Adrenal gland (tissue), 5 donors: Measurements from ENCODE around the gene TBXAS1.

ENCODE experiments used
- CTCF ChIP-seq, 6 experiments: fragments of 450-650 bp in 4 of 6; fragments of 200-600 bp in 2 of 6; sonication (generic) in 1 of 6; IDR thresholded peaks; 1 replicate in 5 of 6; 2 replicates in 1 of 6; pipeline versions ENCODE4 v1.5.1 to v1.8.0; 2016 to 2021; ENCODE audit warnings: antibody characterized with exemption in 6 of 6, mild to moderate bottlenecking in 2 of 6, moderate library complexity in 1 of 6
- POLR2A ChIP-seq, 2 donors: fragments of 450-650 bp; IDR thresholded peaks; one replicate each; pipeline ENCODE4 v1.6.1; 2017; ENCODE audit warnings: antibody characterized with exemption in 2 of 2, mild to moderate bottlenecking in 2 of 2, moderate library complexity in 1 of 2
- donor health status: DM: no; HTN: no; CAD: no.

DNA sequence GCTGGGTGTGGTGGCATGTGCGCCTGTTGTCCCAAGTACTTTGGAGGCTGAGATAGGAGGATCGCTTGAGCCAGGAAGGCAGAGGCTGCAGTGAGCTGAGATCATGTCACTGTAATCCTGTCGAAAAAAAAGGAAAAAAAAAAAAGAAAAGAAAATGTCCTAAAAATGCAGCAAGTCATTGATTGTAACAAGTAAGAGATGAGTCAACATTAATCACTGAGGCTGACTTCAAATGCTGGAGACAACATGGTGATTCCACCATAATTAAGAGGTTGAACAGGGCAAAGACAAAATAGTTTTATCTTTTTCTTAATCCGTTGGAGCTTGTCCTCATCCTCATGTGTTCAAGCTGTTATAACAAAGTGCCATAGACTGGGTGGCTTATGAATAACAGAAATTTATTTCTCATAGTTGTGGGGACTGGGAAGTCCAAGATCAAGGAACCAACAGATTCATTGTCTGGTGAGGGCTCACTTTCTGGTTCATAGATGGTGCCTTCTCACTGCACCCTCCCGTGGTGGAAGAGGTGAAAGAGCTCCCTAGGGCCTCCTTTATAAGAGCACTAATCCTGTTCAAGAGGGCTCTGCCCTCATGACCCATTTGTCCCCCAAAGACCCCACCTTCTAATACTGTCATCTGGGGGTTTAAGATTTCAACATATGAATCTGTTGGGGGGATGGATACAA, 60.3 kb downstream of the TBXAS1 start:
- TF ChIP-seq POLR2A (IDR thresholded peaks at IDR 0.05) (no peak), CTCF (IDR thresholded peaks at IDR 0.05) (no peak)
